OCI-LY1 (cell line): Measurements from ENCODE around the gene ANKDD1B.
"Not testable (repeated sequence)": the region's sequence is repeated elsewhere in the genome, so short reads cannot be mapped to it uniquely, and the experiment has no call there.

ENCODE experiments used
- H2AFZ ChIP-seq: fragments of 200-600 bp; sonication (generic), shearing (Covaris generic); 2 replicates; pipeline ENCODE4 v1.6.0; 2014; ENCODE audit warnings: antibody characterized with exemption, mild to moderate bottlenecking, low read length
- H3F3A ChIP-seq: fragments of 200-600 bp; sonication (generic), shearing (Covaris generic); 2 replicates; pipeline ENCODE4 v1.6.0; 2014; ENCODE audit warnings: mild to moderate bottlenecking, antibody characterized with exemption, low read length, moderate library complexity; ENCODE audit not compliant: insufficient read depth
- H3K27ac ChIP-seq: fragments of 200-600 bp; sonication (generic); 2 replicates; pipeline ENCODE4 v1.5.1; 2014; ENCODE audit warnings: low read length, mixed run types, mild to moderate bottlenecking, low read depth; ENCODE audit not compliant: poor library complexity, severe bottlenecking
- H3K27me3 ChIP-seq: fragments of 200-600 bp; sonication (generic); 2 replicates; pipeline ENCODE4 v1.6.0; 2014; ENCODE audit warnings: antibody characterized with exemption, mild to moderate bottlenecking, low read length, moderate library complexity; ENCODE audit not compliant: insufficient read depth
- H3K36me3 ChIP-seq: fragments of 200-600 bp; sonication (generic); 2 replicates; pipeline ENCODE4 v1.6.1; 2014; ENCODE audit warnings: mild to moderate bottlenecking, antibody characterized with exemption, low read length, moderate library complexity, mixed read lengths; ENCODE audit not compliant: insufficient read depth
- H3K4me1 ChIP-seq: fragments of 200-600 bp; sonication (generic); 2 replicates; pipeline ENCODE4 v1.5.1; 2014; ENCODE audit warnings: mild to moderate bottlenecking, low read length, moderate library complexity; ENCODE audit not compliant: insufficient read depth, severe bottlenecking
- H3K4me2 ChIP-seq: fragments of 200-600 bp; sonication (generic), shearing (Covaris generic); 2 replicates; pipeline ENCODE4 v1.6.1; 2014; ENCODE audit warnings: low read length
- H3K4me3 ChIP-seq: fragments of 200-600 bp; sonication (generic); 2 replicates; pipeline ENCODE4 v1.5.1; 2014; ENCODE audit warnings: low read length, low read depth, mild to moderate bottlenecking, mixed read lengths; ENCODE audit not compliant: poor library complexity, severe bottlenecking
- H3K79me2 ChIP-seq: fragments of 200-600 bp; shearing (Covaris generic); 2 replicates; pipeline ENCODE4 v1.6.1; 2016; ENCODE audit warnings: mixed run types, low read length, mixed read lengths; ENCODE audit not compliant: insufficient read depth
- H3K9ac ChIP-seq: fragments of 200-600 bp; sonication (generic), shearing (Covaris generic); 2 replicates; pipeline ENCODE4 v1.6.1; 2014; ENCODE audit warnings: mild to moderate bottlenecking, low read length, mixed read lengths
- H3K9me2 ChIP-seq: fragments of 200-600 bp; sonication (generic), shearing (Covaris generic); 2 replicates; pipeline ENCODE4 v1.6.1; 2014; ENCODE audit warnings: low read depth, mild to moderate bottlenecking, low read length, mixed read lengths
- H3K9me3 ChIP-seq: fragments of 200-600 bp; shearing (Covaris generic); 2 replicates; pipeline ENCODE4 v1.6.1; 2014; ENCODE audit warnings: low read length, mixed read lengths
- H4K20me1 ChIP-seq: fragments of 200-600 bp; sonication (generic), shearing (Covaris generic); 2 replicates; pipeline ENCODE4 v1.6.0; 2016; ENCODE audit warnings: mild to moderate bottlenecking, low read length; ENCODE audit not compliant: insufficient read depth
- EZH2 ChIP-seq: fragments of 200-600 bp; sonication (generic), shearing (Covaris generic); IDR thresholded peaks from 2 replicates; pipeline ENCODE4 v1.8.0; 2017; ENCODE audit warnings: borderline replicate concordance, mixed run types, mild to moderate bottlenecking, antibody characterized with exemption, low read length, moderate library complexity, mixed read lengths
- TF ChIP-seq, protein P1 (sequence below): fragments of 200-600 bp; sonication (generic), shearing (Covaris generic); IDR thresholded peaks from 2 replicates; pipeline ENCODE4 v1.5.1; 2017; ENCODE audit warnings: mild to moderate bottlenecking, antibody characterized with exemption, low read length, moderate library complexity, mixed read lengths

Gene ANKDD1B

GRCh38 chr5:75603371-75603770, 7.9 kb upstream of the ANKDD1B start:
- TF ChIP-seq EZH2, result no peak
- TF ChIP-seq, protein P1, sequence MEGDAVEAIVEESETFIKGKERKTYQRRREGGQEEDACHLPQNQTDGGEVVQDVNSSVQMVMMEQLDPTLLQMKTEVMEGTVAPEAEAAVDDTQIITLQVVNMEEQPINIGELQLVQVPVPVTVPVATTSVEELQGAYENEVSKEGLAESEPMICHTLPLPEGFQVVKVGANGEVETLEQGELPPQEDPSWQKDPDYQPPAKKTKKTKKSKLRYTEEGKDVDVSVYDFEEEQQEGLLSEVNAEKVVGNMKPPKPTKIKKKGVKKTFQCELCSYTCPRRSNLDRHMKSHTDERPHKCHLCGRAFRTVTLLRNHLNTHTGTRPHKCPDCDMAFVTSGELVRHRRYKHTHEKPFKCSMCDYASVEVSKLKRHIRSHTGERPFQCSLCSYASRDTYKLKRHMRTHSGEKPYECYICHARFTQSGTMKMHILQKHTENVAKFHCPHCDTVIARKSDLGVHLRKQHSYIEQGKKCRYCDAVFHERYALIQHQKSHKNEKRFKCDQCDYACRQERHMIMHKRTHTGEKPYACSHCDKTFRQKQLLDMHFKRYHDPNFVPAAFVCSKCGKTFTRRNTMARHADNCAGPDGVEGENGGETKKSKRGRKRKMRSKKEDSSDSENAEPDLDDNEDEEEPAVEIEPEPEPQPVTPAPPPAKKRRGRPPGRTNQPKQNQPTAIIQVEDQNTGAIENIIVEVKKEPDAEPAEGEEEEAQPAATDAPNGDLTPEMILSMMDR, result no peak
- Histone ChIP-seq H3K27me3 (no peaks in the 10 kb centered on the region), H3K9me2 (no peaks in the 10 kb centered on the region), H3K27ac (no peak overlapping the region), H3K9ac (no peak overlapping the region), H3K9me3 (no peaks in the 10 kb centered on the region), H3K4me2 (no peak overlapping the region), H3K36me3 (no peaks in the 10 kb centered on the region), H3F3A (no peaks in the 10 kb centered on the region), H3K79me2 (no peaks in the 10 kb centered on the region), H3K4me3 (no peak overlapping the region), H4K20me1 (no peaks in the 10 kb centered on the region), H2AFZ (no peak overlapping the region), H3K4me1 (peaks cover 3% of the 10 kb centered on the region)

- Histone ChIP-seq H3K27me3 (no peaks in the 10 kb centered on the region), H2AFZ (no peak overlapping the region), H3K4me2 (no peak overlapping the region), H4K20me1 (no peaks in the 10 kb centered on the region), H3K27ac (no peak overlapping the region), H3K4me1 (peaks cover 3% of the 10 kb centered on the region), H3K36me3 (no peaks in the 10 kb centered on the region), H3K9me2 (no peaks in the 10 kb centered on the region), H3K79me2 (no peaks in the 10 kb centered on the region), H3K9ac (no peak overlapping the region), H3K4me3 (no peak overlapping the region), H3F3A (no peaks in the 10 kb centered on the region), H3K9me3 (no peaks in the 10 kb centered on the region)
- TF ChIP-seq, protein P1, result no peak
- no peak for TF ChIP-seq EZH2
These were observed 7.4 kb upstream of the ANKDD1B start for GRCh38 chr5:75603821-75604220.

DNA sequence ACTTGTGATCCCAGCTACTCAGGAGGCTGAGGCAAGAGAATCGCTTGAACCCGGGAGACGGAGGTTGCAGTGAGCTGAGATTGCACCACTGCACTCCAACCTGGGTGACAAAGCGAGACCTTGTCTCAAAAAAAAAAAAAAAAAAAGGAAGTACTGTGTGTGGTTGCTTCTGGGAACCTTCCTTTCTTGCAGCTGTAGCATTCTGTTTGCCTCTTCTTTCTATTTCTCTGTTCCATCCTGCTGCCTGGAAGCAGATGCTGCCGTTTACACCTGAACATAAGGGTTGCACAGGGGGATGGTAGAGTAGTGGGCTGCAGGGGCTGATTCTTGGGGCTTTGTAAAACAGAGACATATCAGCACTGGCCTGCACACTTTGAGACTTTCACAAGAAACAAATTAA, 3.9 kb upstream of the ANKDD1B start:
- not testable (repeated sequence) for H3K36me3 ChIP-seq, H4K20me1 ChIP-seq, H3K27me3 ChIP-seq, H2AFZ ChIP-seq, H3F3A ChIP-seq, H3K4me3 ChIP-seq, H3K9me2 ChIP-seq, H3K27ac ChIP-seq, H3K4me2 ChIP-seq, H3K9ac ChIP-seq, H3K79me2 ChIP-seq, H3K9me3 ChIP-seq
- peaks cover 12% of the 10 kb centered on the region for H3K4me1 ChIP-seq

- Histone ChIP-seq H3K9ac (no peak overlapping the region), H3K9me2 (no peaks in the 10 kb centered on the region), H3K27me3 (no peaks in the 10 kb centered on the region)
These were observed 2.4 kb upstream of the ANKDD1B start for GRCh38 chr5:75608870-75609269.

More at GRCh38 chr5:75608870-75609269, 2.4 kb upstream of the ANKDD1B start:
- no peak overlapping the region for H3K27ac ChIP-seq
- H3K4me3 ChIP-seq, result no peak overlapping the region
- no peaks in the 10 kb centered on the region for H3K9me3 ChIP-seq
- no peaks in the 10 kb centered on the region for H3K79me2 ChIP-seq
- H2AFZ ChIP-seq, result no peak overlapping the region
- H3K36me3 ChIP-seq, result no peaks in the 10 kb centered on the region
- TF ChIP-seq, protein P1, result no peak
- TF ChIP-seq EZH2, result no peak
- H3K4me2 ChIP-seq, result no peak overlapping the region
- H3F3A ChIP-seq, result no peaks in the 10 kb centered on the region
- peaks cover 12% of the 10 kb centered on the region for H3K4me1 ChIP-seq
- H4K20me1 ChIP-seq, result no peaks in the 10 kb centered on the region
